Caco-2 (cell line): Measurements from ENCODE around the gene SPATA16. TPM values are rescaled to one million over a fixed set of nuclear protein-coding genes. Genes with fewer than 3 reads are reported as not detected.

Source experiments
- BruUV-seq: library from RNA; stranded (reverse); fragments of 400-500 nt; replicated peaks from 2 replicates; lab custom pipeline; 2021; lab: Mats Ljungman, UMichigan
- CTCF ChIA-PET: fragments of 300-600 bp; sonication (Branson Sonifier 250); formaldehyde crosslinking; loops from one replicate; lab custom pipeline; 2022; ENCODE audit warnings: antibody characterized with exemption; lab: Charles Lee
- POLR2A ChIA-PET: fragments of 300-600 bp; sonication (Branson Sonifier 250); formaldehyde crosslinking; loops from one replicate; lab custom pipeline; 2022; ENCODE audit warnings: antibody characterized with exemption; lab: Charles Lee
- DNase-seq, 2 experiments: peaks; one replicate each; pipeline versions ENCODE4 v3.0.0 to v3.0.0-alpha.2; 2020 to 2022
- H3K27me3 ChIP-seq: replicated peaks from 2 replicates; pipeline ENCODE4 v1.6.0; 2011; ENCODE audit warnings: low read length; ENCODE audit not compliant: control insufficient read depth, insufficient read depth
- H3K36me3 ChIP-seq: 2 replicates; pipeline ENCODE4 v1.5.1; 2011; ENCODE audit warnings: low read length; ENCODE audit not compliant: control insufficient read depth, insufficient read depth
- H3K4me1 ChIP-seq: fragments of 250-450 bp; sonication (Bioruptor Pico); 2 replicates; pipeline ENCODE4 v1.5.1; 2020; ENCODE audit warnings: mild to moderate bottlenecking
- H3K4me3 ChIP-seq: 2 replicates; pipeline ENCODE4 v1.5.1; 2011; ENCODE audit warnings: low read depth, mild to moderate bottlenecking, control low read depth, low read length
- H3K9me3 ChIP-seq: fragments of 250-450 bp; sonication (Bioruptor Pico); 2 replicates; pipeline ENCODE4 v1.5.1; 2020; ENCODE audit warnings: mild to moderate bottlenecking, moderate library complexity
- H3K27ac Mint-ChIP-seq: one replicate; pipeline ENCODE4 v1.8.0; 2022; ENCODE audit warnings: mixed read lengths; ENCODE audit not compliant: unreplicated experiment
- H3K27me3 Mint-ChIP-seq: one replicate; pipeline ENCODE4 v1.8.0; 2022; ENCODE audit warnings: mixed read lengths; ENCODE audit not compliant: insufficient read depth, unreplicated experiment
- H3K36me3 Mint-ChIP-seq: one replicate; pipeline ENCODE4 v1.8.0; 2022; ENCODE audit warnings: mild to moderate bottlenecking, mixed read lengths; ENCODE audit not compliant: insufficient read depth, unreplicated experiment
- H3K4me1 Mint-ChIP-seq: one replicate; pipeline ENCODE4 v1.8.0; 2022; ENCODE audit warnings: low read depth, mixed read lengths; ENCODE audit not compliant: unreplicated experiment
- H3K4me3 Mint-ChIP-seq: one replicate; pipeline ENCODE4 v1.8.0; 2022; ENCODE audit warnings: mild to moderate bottlenecking, moderate library complexity, mixed read lengths; ENCODE audit not compliant: unreplicated experiment
- H3K9me3 Mint-ChIP-seq: one replicate; pipeline ENCODE4 v1.8.0; 2022; ENCODE audit warnings: mixed read lengths; ENCODE audit not compliant: unreplicated experiment
- intact Hi-C: fragments of 100-400 bp; cut with micrococcal nuclease; formaldehyde crosslinking; loops from one replicate; pipeline ENCODE4 v1.10.0; 2022; ENCODE audit not compliant: unreplicated experiment
- total RNA-seq: library from RNA; stranded (reverse); gene quantifications from 2 replicates; pipeline ENCODE4 v1.2.3, GENCODE V29; 2022
- TF ChIP-seq, protein P1 (sequence below), 2 experiments: fragments of 200-600 bp in 1 of 2; IDR thresholded peaks; 1 replicate in 1 of 2; 2 replicates in 1 of 2; pipeline versions ENCODE4 v1.5.1 to v1.8.0; 2011 to 2022; ENCODE audit warnings: antibody characterized with exemption in 1 of 2, control low read depth in 1 of 2, inconsistent platforms in 1 of 2, low read depth in 1 of 2, low read length in 1 of 2, mild to moderate bottlenecking in 1 of 2, moderate library complexity in 1 of 2; ENCODE audit not compliant: insufficient read depth in 1 of 2, severe bottlenecking in 1 of 2, unreplicated experiment in 1 of 2

The SPATA16 gene
- total RNA-seq, 1 experiment from 2014 or later, result not detected

DNA sequence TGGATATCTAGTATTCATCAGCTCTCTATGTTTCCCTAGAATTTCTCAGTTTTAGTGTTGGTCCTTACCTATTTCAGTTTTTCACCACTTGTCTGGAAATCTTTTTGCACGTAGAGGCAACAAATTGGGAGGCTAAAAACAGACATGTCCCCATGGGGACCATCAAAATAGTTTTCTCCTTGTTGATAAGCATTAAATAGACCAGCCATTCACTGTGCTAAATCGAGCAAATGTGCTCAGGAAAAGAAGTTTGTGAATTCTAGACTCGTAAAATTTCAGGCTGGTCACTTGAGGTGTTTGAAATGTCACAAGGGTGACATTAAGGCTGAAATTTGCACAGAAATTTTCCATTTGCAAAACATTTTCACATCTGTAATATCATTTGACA is 102.6 kb downstream of the SPATA16 start:
- Histone ChIP-seq H3K36me3 (no peaks in the 10 kb centered on the region), H3K4me1 (no peaks in the 10 kb centered on the region), H3K27me3 (no peaks in the 10 kb centered on the region), H3K4me3 (no peak overlapping the region), H3K9me3 (no peaks in the 10 kb centered on the region)
- H3K9me3 Mint-ChIP-seq, result no peaks in the 10 kb centered on the region
- TF ChIP-seq, protein P1, sequence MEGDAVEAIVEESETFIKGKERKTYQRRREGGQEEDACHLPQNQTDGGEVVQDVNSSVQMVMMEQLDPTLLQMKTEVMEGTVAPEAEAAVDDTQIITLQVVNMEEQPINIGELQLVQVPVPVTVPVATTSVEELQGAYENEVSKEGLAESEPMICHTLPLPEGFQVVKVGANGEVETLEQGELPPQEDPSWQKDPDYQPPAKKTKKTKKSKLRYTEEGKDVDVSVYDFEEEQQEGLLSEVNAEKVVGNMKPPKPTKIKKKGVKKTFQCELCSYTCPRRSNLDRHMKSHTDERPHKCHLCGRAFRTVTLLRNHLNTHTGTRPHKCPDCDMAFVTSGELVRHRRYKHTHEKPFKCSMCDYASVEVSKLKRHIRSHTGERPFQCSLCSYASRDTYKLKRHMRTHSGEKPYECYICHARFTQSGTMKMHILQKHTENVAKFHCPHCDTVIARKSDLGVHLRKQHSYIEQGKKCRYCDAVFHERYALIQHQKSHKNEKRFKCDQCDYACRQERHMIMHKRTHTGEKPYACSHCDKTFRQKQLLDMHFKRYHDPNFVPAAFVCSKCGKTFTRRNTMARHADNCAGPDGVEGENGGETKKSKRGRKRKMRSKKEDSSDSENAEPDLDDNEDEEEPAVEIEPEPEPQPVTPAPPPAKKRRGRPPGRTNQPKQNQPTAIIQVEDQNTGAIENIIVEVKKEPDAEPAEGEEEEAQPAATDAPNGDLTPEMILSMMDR (IDR thresholded peaks at IDR 0.05; ENCODE audit: insufficient read depth in 1 of 2, low read depth in 1 of 2, low read length in 1 of 2, severe bottlenecking in 1 of 2, unreplicated experiment in 1 of 2), result no peak
- no TSS peak for BruUV-seq
- intact Hi-C loops, result no loop called here
- DNase-seq, result no peak
- H3K4me1 Mint-ChIP-seq, result no peaks in the 10 kb centered on the region
- no peaks in the 10 kb centered on the region for H3K27me3 Mint-ChIP-seq
- no peaks in the 10 kb centered on the region for H3K36me3 Mint-ChIP-seq
- ChIA-PET POLR2A (no interaction called here), CTCF (no interaction called here)
- H3K4me3 Mint-ChIP-seq, result no peak overlapping the region
- H3K27ac Mint-ChIP-seq, result no peak overlapping the region

DNA sequence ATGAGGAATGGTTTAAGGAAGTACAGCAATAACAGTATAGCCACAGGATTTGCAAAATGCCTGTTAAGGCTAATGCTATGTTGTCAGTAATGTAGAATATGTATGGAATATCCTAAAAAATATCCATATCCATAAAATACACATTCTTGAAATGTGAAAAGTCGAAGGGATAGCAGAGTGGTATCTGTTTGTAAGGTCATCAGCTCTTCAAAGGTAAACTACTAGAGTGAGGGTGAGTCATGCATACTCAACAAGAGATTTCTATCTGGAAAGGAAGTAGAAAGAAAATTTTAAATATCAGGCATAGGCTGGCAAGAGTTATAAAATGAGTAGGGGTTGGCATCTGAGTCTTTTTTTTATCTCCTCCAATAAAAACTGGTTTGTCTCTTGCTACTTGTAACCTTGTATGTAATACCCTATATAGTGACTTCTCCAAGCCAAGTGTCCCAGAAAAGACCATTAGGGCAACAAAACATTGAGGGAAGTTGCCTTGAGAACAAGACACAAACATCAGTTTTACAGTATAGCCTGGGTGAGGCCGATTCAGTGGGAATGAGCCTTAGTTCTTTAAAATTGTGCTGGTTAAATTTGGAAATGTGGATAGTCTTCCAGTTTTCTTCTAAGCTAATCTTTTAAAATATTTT is 103.1 kb downstream of the SPATA16 start:
- no peaks in the 10 kb centered on the region for H3K4me1 ChIP-seq
- no peak overlapping the region for H3K4me3 Mint-ChIP-seq
- H3K27ac Mint-ChIP-seq, result no peak overlapping the region
- H3K36me3 Mint-ChIP-seq, result no peaks in the 10 kb centered on the region
- no peak for DNase-seq
- no peak overlapping the region for H3K4me3 ChIP-seq
- intact Hi-C loops, result no loop called here
- BruUV-seq, result no TSS peak
- no peaks in the 10 kb centered on the region for H3K9me3 ChIP-seq
- POLR2A ChIA-PET, result no interaction called here
- CTCF ChIA-PET, result no interaction called here
- no peaks in the 10 kb centered on the region for H3K27me3 ChIP-seq
- TF ChIP-seq, protein P1 (IDR thresholded peaks at IDR 0.05; ENCODE audit: insufficient read depth in 1 of 2, low read depth in 1 of 2, low read length in 1 of 2, severe bottlenecking in 1 of 2, unreplicated experiment in 1 of 2), result no peak
- H3K27me3 Mint-ChIP-seq, result no peaks in the 10 kb centered on the region
- no peaks in the 10 kb centered on the region for H3K4me1 Mint-ChIP-seq
- no peaks in the 10 kb centered on the region for H3K9me3 Mint-ChIP-seq
- H3K36me3 ChIP-seq, result no peaks in the 10 kb centered on the region

DNA sequence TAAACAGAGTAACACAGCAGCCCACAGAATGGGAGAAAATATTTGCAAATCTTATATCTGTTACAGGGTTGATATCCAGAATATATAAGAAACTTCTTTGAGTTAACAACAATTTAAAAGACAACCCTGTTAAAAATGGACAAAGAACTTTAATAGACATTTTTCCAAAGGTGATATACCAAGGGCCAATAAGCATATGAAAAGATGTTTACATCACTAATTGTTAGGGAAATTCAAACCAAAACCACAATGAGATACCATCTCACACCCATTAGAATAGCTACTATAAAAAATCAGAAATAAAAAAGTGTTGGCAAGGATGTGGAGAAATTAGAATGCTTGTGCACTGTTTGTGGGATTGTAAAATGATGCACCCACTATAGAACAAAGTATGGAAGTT is 110.8 kb downstream of the SPATA16 start:
- Histone ChIP-seq H3K9me3 (no peaks in the 10 kb centered on the region), H3K4me3 (no peak overlapping the region), H3K27me3 (no peaks in the 10 kb centered on the region), H3K4me1 (no peaks in the 10 kb centered on the region), H3K36me3 (no peaks in the 10 kb centered on the region)
- Mint-ChIP-seq H3K27ac (no peak overlapping the region), H3K4me3 (no peak overlapping the region), H3K4me1 (no peaks in the 10 kb centered on the region), H3K27me3 (peaks cover 3% of the 10 kb centered on the region), H3K36me3 (no peaks in the 10 kb centered on the region), H3K9me3 (no peaks in the 10 kb centered on the region)
- CTCF ChIA-PET, result no interaction called here
- no TSS peak for BruUV-seq
- TF ChIP-seq, protein P1 (IDR thresholded peaks at IDR 0.05; ENCODE audit: insufficient read depth in 1 of 2, low read depth in 1 of 2, low read length in 1 of 2, severe bottlenecking in 1 of 2, unreplicated experiment in 1 of 2), result no peak
- POLR2A ChIA-PET, result no interaction called here
- intact Hi-C loops, result no loop called here
- DNase-seq, result no peak
